HK-2 (cell line): ENCODE measurements around the gene USP20.
A peak's percentile ranks its signal among the peaks of the same experiment; 100 is the strongest.
"Not testable (repeated sequence)": the region's sequence is repeated elsewhere in the genome, so short reads cannot be mapped to it uniquely, and the experiment has no call there.

ENCODE experiments used
- DNase-seq: peaks from one replicate; pipeline ENCODE4 v3.0.0-alpha.2; 2018; ENCODE audit not compliant: unreplicated experiment

Gene USP20

DNA sequence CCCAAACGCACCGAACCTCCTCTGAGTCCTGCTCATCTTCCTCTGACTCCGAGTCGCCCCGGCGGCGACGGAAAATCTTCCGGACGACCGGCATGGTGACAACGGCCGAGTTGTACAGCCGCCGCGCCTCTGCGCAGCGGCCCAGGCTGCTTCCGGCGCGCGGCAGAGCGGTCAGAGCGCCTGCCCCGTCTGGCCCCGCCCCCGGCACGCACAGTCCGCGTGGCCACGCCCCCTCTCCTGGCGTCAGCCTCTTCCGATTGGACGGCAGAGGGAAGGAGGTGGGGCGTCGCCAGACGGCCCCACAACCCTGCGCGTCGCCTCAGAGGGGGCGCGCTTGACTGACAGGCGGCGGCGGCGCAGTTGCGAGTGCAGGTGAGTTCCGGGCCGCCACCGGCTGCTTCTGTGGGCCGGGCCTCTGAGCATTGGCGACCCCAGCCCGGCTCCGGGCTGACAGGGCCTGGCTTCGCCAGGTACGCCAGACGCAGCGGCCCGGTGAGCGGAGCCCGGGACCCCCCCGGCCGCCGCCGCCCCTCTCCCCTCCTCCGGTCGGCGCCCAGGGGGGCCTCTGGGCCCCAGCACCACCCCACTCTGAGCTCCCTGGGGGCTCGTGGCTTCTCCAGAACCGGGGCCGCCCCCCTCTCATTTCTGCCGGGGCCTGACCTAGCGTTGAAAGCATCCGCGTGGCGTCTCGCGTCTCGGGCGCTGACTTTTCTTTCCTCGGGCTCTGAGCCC is at the start of gene USP20, which contains the start of gene C9orf78:
USP20 (plus strand) TSS at position 331 of the 732 bp plus-strand sequence. CDS start 17,098 bp downstream, outside the sequence.
C9orf78 (minus strand) TSS at position 148 of the 732 bp plus-strand sequence; CDS start at position 94, 54 bp downstream.
- peak; percentile 96 for DNase-seq

DNA sequence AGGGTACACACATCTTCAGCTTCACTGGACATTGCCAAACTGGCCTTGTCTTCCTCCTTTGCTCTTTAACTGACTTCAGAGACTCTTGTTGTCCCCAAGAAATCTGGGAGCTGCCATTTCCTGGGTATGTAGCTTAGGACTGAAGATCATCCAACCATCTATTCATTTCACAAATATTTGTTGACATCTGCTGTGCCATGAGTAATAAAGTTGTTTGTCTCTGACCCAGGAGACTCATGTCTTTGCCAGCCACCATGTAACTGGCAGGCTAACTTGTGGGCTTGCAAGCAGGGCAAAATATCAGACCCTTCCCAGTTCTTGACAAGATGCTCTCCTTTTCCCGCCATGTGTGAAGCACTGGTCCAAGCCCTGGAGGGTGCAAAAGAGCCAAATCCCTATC is 49.4 kb upstream of the USP20 start:
- DNase-seq, result no peak

DNA sequence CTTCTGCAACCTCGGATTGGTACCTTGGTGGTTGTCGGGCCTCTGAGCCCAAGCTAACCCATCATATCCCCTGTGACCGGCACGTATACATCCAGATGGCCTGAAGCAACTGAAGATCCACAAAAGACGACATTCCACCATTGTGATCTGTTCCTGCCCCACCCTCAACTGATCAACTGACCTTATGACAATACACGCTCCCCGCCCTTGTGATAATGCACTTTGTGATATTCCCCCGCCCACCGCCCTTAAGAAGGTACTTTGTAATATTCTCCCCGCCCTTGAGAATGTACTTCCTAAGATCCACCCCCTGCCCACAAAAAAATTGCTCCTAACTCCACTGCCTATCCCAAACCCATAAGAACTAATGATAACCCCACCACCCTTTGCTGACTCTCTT is 48.8 kb upstream of the USP20 start:
- DNase-seq, result no peak

DNA sequence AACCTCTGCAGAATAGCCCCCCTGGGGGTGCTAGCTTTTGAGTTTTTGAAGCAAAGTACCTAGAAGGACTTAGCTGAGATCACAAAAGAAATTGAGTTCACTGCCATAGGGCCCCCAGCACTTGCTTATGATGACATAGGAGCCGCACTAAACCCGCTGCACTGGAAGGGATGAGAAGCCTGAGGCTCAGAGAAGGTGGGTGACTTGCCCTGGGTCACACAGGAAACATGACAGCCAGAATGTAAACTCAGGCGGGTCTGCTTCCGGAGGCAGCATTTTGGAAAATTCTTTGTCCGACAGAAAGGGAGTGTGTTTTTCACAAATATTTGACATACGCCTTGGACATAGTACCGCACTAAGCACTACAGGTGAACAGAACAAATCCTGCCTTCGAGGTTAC is 40.7 kb upstream of the USP20 start:
- no peak for DNase-seq

DNA sequence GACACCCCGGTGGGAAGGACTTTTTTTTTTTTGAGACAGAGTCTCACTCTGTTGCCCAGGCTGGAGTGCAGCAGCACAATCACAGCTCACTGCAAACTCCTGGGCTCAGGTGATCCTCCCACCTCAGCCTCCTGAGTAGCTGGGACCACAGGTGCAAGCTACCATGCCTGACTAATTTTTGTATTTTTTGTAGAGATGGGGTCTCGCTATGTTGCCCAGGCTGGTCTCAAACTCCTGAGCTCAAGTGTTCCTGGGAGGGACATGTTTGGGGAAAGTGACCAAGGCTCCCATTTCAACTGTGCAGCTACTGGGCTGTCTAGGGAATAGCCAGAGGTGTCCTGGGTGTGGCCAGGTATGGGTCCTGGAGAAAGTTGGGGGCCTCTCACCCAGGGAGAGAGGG is 39.2 kb upstream of the USP20 start:
- not testable (repeated sequence) for DNase-seq

DNA sequence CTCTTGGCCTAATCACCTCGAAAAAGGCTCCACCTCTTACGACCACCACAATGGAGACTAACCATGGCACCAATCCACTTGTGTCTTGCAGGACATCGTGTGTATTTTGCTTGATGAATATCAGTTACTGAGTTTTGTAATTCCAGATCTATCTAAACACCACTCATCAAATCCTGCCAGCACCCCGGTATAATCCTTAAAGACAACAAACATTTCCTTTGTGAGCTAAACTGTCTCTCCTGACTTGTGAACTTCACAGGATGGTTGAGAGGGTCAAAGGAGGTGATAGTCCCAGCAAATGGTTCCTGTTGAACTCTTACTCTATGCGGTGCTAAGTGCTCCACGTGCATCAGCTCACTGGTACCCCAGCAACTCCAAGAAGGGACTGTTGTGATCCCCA is 36.3 kb upstream of the USP20 start:
- DNase-seq, result no peak

DNA sequence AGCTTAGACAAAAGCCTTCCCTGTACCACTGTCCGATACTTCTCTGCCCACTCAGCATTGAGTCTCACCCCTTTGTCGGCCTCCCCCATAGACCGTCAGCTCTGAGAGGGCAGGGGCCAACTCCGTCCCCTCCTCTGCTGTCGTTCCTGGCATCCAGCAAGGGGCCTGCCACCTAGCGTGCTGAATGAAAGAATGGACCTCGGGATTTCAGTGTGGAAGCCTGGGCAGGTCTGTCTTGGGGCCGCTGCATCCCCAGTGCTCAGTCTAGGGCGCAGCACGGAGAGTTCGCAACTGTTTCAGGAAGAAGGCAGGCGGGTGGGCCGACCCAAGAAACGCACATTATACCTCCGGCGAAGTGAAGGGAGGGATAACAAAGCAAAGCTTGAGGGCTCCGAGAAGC is 33.8 kb upstream of the USP20 start:
- DNase-seq, result no peak

DNA sequence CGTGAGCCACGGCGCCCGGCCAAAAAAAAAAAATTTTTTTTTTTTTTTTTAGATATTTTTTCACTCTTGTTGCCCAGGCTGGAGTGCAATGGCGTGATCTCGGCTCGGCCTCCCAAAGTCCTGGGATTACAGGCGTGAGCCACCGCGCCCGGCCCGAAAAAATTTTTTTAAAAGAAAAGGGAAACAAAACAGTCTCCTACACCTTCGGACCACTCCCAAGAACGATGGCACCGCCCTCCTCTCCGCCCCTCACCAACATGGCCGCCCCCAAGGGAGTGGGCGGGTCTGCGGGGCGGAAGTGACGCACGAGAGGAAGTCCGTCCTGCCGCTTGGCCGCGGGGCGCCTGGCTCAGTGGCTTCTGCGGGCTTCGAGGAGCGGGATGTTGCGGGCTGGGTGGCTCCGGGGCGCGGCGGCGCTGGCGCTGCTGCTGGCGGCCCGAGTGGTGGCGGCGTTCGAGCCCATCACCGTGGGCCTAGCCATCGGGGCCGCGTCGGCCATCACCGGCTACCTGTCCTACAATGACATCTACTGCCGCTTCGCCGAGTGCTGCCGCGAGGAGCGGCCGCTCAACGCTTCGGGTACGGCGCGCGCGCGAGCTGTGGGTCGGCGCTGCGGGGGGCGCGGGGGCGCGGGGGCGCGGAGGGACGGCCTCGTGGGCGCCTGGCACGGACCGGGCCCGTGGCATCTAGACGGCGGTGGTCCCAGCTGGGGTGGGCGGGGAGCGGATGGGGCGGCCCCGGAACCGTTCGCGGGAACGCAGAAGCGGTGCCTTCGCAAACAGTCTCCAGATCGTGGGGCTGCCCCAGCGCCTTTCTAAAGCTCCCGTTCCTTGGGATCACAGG is 32.2 kb upstream of the USP20 start, which contains the start of gene TOR1B:
TOR1B (plus strand) TSS at position 352 of the 843 bp plus-strand sequence; CDS start at position 381, 29 bp downstream.
- peak; percentile 90 for DNase-seq

DNA sequence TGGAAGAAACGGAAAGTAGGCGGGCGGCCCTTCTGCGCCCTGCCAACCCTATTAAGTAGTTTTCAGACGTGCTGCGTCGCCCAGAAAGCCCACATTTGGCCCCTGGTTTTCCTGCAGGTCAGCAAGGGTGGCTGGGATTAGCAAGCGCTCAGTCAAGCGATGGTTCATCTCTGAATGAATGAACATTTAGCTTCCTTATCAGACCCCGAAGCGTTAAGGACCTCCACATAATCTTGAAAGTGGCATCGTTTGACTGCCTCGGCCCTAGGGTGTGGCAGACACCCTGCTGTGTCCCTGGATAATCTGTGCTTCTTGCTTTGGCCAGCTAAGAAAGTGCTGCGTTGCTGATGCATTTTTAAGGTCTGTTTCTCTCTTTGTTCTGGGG is 31.6 kb upstream of the USP20 start:
- DNase-seq, result no peak

DNA sequence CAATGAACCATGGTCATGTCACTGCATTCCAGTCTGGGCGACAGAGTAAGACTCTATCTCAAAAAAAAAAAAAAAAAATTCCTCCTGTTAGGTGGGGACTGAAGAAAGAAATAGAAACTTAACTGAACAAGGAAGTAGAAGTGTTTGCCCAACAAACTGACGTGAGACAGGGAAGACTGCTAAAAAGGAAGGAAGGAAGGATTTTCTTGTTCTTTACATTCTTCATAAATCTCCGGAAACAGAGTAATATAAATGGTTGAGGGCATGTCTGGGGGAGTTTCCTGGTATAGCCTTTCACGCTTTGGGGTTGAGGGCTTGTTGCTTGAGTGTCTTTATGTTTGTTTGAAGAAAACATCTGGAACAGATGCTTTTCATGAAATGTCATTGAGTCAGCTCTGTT is 29.2 kb upstream of the USP20 start:
- DNase-seq, result no peak

DNA sequence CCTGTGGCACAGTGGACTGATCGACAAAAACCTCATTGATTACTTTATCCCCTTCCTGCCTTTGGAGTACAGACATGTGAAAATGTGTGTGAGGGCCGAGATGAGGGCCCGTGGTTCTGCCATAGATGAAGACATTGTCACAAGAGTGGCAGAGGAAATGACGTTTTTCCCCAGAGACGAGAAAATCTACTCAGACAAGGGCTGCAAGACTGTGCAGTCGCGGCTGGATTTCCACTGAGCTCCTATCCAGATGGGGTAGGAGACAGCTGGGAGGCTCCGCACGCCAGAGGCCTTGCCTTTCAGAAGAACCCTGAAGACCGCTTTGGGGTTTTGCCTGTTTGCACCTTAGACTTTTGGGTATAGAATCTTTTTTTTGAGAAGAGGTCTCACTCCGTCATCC is 25.9 kb upstream of the USP20 start:
- no peak for DNase-seq

DNA sequence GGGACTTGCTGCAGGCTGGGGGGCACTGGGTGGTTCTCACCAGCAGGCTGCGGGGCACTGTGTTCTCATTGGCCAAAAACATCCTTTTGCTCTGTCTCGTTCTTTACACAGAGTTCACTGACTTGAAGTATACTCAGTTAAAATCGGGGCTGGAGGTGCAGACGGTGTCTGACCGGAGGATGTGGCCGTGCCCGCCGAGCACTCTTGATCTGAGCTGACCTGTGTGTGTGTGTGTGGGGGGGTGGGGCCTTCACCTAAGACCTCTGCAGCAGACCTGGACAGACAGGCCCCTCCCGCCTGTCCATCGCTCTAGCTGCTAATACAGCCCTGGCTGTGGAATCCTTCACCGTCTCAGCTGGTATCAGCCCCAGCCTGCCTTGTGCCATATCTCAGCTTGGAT is 25.1 kb upstream of the USP20 start:
- DNase-seq, result no peak

DNA sequence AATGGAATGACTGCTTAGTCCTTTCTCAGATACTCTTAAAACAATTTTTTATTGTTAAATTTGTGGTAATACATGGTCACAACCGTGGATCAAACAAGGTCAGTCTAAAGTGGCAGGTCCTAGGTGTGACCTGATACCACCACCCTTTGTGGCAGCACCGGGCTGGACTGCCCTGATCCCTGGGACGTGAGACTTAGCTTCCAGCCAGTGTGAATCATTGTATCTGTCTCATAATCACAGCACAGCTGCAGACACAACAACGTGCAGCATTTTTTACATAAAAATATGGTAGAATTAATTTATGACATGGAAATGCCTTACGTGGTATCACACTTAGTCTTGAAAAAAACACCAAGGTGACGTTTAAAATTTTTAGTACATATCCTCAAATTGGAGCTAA is 24.5 kb upstream of the USP20 start:
- no peak for DNase-seq

DNA sequence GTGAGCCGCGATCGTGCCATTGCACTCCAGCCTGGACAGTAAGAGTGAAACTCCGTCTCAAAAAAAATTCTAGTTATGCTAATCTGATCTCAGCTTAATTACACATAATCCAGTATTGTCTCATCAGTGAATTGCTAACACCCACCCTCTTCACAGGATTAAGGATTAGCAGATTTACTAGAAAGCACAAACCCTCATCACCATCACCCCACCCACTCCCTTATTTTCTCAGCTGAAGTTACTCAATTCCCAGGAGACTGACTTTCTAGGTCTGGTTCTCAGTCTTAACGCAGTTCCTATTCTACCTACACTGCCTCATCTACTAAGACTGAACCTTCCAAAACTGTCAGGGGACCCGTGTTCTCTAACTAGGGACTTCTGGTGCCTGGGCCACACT is 23.3 kb upstream of the USP20 start:
- no peak for DNase-seq

DNA sequence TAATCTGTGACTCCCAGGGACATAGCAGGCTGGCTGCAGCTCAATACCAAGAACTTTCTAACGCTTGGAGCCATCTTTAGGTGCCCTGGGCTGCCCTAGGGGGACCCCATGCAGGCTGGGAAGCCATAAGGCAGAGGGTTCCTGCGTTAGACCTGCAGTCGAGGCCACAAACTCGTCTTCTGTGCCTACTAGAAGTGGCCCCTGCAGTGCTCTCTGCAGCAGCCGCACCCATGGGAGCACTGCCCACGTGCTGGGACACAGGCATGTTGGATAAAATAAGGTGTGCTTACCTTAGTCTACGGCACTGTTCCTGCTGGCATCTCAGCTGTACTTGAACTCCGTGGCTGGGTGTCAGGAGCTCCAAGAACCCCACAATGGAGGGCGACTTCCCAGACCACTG is 22.9 kb upstream of the USP20 start:
- no peak for DNase-seq

DNA sequence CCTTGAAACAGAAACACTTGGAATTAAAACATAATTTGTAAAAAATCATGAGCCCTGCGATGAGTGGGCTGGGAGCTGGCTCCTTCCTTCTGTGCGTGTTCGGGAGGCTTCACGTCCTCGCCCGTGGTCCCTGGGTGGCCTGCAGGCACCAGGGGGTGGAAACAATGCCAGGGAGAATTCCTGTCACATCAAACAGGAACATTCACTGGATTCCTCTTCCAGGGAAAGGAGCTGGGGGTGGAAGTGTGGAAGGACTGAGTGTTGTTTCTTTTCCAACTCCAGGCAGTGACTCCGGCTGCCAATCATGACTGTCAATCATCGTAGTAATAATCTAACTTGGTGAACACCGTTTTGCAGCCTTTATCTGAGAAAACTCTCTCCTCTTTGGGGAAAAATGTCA is 21.6 kb upstream of the USP20 start:
- DNase-seq, result no peak

DNA sequence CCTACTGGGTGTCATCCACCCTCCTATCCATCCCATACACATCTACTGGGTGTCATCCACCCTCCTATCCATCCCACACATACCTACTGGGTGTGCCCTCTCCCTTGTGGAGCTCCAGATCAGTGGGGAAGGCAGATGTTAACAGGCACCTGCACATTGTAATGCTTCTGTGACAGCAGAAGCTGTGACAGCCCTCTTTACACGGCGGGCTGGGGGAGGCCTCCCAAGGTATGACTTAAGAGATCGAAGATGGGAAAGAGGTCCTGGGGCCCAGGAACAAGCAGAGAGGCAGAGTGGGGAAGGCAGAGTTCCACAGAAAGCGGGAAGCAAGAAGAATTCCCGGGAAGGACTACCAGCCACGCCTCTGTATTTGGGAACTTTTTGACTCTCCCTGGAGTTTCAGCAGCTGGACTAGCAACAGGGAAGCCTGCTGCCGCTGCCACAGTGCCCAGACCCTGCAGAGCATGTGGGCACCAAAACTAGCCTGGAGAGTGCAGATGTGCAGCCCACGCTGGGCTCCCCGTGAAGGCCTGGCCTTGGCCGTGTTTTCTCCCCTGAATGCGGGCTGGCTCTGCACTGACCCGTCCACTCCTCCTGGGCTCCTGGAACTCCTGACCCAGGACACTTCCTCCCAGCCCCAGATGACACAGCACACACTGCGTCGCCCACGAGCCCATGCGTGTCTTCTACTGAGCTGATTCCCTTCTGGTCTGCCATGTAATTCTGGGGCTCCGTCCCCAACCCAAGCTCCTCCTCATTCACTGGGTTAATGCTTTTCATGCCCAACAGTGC is 20.6 kb upstream of the USP20 start:
- DNase-seq, result no peak

DNA sequence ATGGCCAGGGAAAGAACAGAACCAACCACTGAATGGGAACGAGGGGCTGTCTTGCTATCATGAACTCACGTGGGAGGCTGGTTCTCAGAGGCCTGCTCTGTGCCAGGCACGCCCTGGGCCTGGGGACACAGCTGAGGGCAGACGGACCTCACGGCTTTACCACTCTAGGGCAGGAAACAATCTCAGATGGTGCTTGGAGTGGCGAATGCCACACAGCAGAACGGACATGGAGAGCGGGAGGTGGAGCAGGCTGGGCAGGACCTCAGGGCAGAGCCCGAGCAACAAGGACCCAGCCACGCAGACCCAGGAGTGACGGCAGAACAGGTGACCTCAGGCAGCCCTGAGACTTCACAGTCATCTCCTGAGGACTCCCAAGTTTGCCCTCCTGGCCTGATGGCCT is 20.0 kb upstream of the USP20 start:
- DNase-seq, result no peak

DNA sequence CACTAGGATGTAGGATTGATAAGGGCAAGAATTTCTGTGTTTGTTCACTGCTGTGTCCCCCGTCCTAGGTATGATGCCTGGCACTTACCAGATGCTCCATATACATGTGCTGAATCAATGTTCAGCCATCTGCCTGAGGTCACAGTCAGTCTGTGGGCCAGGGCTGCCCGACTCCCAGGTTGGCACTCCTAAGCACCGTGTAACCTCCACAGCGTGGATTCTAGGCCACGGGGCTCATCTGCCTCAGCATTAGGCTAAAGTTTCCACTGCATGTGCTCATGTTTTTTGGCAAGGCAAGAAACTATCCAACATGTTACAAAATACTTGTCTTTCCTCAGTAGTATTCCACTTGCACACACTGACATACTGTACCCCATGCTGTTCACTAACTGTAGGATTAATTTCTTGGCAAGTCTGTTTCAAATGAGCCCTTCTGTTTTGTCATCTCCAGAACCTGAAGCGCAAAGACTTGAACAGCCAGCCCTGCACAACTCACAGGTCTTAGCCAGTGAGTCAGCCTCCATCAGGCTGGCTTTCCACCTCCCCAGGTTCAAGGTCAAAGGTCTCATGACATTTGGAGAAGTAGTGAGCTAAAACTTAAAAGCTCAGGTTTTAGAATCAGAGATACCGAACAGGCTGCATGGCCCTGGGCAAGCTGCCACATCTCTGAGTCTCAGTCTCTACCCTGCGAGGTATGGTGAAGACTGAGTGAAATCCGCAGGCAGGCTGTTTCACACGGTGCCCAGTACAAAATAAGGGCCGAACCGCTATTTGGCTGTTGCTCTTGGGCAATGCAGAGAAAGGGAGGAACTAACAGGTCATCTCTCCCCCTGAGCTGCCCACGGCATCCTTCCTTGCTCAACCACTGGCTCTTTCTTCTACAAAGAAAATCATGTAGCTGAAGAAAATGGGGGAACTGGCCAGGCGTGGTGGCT is 18.5 kb upstream of the USP20 start:
- DNase-seq, result no peak

DNA sequence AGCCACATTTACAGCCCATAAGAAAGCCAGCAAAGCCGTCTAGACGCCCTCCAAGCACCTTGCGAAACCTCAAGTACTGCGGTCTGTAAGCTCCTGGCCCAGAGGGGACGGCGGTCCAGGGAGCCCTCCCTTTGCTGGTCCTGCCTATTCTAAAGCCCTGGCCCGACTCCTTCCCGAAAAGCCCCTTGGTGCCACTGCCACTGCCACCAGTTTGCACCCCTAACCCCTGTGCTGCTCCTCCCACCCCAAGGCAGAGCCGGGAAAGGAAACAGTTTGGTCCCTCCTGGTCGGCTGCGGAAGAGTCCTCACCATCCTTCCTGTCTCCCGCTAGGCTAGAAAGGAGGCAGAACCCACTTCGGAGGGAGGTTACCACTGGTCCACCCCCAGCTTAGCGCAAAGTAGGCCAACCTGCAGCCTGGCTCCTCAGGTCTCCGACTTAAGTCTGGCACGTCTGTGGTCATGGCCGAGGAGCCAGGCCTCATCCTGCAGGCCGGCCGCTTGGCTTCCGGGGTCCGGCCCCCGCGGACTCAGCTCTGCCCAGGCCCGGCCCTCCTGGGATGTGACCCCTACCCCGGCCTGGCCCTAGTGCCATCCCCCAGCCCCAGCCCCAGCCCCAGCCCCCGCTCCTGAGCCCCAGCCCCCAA is 12.2 kb upstream of the USP20 start:
- DNase-seq, result peak; percentile 60

DNA sequence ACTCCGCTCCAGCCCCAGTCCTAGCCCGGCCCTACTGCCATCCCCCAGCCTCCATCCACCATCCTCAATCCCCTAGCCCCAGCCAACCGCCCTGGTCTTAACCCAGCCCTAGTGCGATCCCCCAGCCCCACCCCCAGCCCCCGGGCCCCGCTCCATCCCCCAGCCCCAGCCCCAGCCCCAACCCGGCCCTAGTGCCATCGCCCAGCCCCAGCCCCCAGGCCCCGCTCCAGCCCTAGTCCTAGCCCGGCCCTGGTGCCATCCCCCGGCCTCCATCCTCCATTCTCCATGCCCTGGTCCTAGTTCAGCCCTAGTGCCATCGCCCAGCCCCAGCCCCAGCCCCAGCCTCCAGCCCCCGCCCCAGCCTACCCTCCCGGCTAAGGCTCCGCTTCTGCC is 11.7 kb upstream of the USP20 start:
- DNase-seq, result no peak
